ENCODE measurements around the gene ACOXL. TPM values are rescaled to one million over a fixed set of nuclear protein-coding genes. Genes with fewer than 3 reads are reported as not detected.

ACOXL gene
- polyA plus RNA-seq, 3 donors: 0.35 TPM; not detected in 2

DNA sequence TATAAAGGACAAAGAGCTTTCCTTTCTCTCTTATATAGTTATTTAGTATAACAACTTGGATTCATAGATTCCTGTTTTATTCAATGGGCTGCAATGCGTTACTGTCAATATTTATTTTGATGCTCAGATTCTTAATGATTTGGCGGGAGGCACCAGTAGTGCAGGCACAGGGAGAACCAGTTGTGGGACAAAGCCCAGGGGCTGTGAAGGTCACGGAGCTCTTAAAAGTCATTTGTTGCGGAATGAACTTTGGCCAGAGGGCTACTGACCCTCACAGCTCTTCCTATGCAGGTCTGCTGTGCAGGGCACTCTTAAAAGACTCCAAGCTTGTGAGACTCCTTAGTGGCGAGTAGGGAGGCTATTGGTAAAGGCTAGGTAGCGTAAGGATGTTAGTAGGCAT lies 422.4 kb downstream of the ACOXL start:
- peak overlapping the region in 1 of 7 donors; percentile 1 for H3K27ac Mint-ChIP-seq
- no peaks in the 10 kb centered on the region for H3K4me1 Mint-ChIP-seq
- peaks cover 95% of the 10 kb centered on the region for H4K20me1 ChIP-seq (ENCODE audit: insufficient read depth, low read length)

DNA sequence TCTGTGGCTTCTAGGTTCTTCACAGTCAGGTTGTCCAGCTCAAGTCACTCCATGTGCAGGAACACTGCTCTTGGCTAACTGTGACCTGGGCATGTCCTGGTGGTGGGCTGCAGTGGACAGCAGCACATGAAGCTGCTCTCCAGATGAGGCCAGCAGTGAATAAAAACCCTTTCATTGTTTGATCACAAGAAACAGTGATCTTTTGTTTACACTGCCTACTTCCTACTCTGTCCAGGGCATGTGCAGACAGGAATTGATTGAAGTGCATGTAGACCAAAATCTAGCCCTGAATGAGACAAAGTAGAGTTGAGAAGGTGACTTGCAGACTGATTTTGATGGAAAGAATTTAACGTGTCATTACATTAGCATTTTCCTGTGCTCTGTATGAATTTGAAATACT lies 423.2 kb downstream of the ACOXL start:
- no peaks in the 10 kb centered on the region for H3K4me1 Mint-ChIP-seq
- H3K9me3 Mint-ChIP-seq: no peaks in the 10 kb centered on the region
- intact Hi-C loops (cut with micrococcal nuclease): no loop called here
- peak overlapping the region in 1 of 2 donors; percentile 12 for H3K4me3 Mint-ChIP-seq
- TF ChIP-seq, protein P1, sequence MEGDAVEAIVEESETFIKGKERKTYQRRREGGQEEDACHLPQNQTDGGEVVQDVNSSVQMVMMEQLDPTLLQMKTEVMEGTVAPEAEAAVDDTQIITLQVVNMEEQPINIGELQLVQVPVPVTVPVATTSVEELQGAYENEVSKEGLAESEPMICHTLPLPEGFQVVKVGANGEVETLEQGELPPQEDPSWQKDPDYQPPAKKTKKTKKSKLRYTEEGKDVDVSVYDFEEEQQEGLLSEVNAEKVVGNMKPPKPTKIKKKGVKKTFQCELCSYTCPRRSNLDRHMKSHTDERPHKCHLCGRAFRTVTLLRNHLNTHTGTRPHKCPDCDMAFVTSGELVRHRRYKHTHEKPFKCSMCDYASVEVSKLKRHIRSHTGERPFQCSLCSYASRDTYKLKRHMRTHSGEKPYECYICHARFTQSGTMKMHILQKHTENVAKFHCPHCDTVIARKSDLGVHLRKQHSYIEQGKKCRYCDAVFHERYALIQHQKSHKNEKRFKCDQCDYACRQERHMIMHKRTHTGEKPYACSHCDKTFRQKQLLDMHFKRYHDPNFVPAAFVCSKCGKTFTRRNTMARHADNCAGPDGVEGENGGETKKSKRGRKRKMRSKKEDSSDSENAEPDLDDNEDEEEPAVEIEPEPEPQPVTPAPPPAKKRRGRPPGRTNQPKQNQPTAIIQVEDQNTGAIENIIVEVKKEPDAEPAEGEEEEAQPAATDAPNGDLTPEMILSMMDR (IDR thresholded peaks at IDR 0.05): no peak
- Histone ChIP-seq H3K4me3 (replicated peaks in 1 of 3; ENCODE audit: low read depth in 2 of 3, low read length in 3 of 3) (no peak overlapping the region), H3K27me3 (ENCODE audit: control insufficient read depth in 2 of 2, insufficient read depth in 2 of 2, low read length in 2 of 2) (no peaks in the 10 kb centered on the region), H3K9me3 (replicated peaks in 1 of 2; ENCODE audit: control insufficient read depth in 1 of 2, insufficient read depth in 1 of 2, low read length in 2 of 2) (no peaks in the 10 kb centered on the region), H4K20me1 (ENCODE audit: insufficient read depth, low read length) (peaks cover 96% of the 10 kb centered on the region), H3K79me2 (ENCODE audit: insufficient read depth, low read length) (peaks cover 9% of the 10 kb centered on the region), H2AFZ (ENCODE audit: insufficient read depth, low read depth, low read length, poor library complexity, severe bottlenecking) (no peak overlapping the region), H3K9ac (ENCODE audit: insufficient read depth, low read length, poor library complexity, severe bottlenecking) (no peak overlapping the region), H3K4me1 (ENCODE audit: control insufficient read depth in 1 of 2, insufficient read depth in 2 of 2, low read length in 2 of 2) (no peaks in the 10 kb centered on the region), H3K27ac (ENCODE audit: low read depth in 1 of 2, low read length in 2 of 2) (no peak overlapping the region), H3K36me3 (replicated peaks in 1 of 2; ENCODE audit: control insufficient read depth in 1 of 2, insufficient read depth in 2 of 2, low read length in 2 of 2) (peaks cover 64 to 98% of the 10 kb centered on the region in 2 donors), H3K4me2 (replicated peaks; ENCODE audit: extremely low read depth, low read length, poor library complexity, severe bottlenecking) (no peak overlapping the region)
- H3K27ac Mint-ChIP-seq: peak overlapping the region in 3 of 7 donors; percentile 39 to 71 (median 59)
- H3K36me3 Mint-ChIP-seq: peaks cover 95 to 96% of the 10 kb centered on the region in 2 donors
- H3K27me3 Mint-ChIP-seq (ENCODE audit: low read depth in 3 of 3): no peaks in the 10 kb centered on the region
- no peak for DNase-seq
- WGBS (ENCODE audit: insufficient coverage): no CpG with 5 or more reads among the region's 1 CpG

More for the DNA sequence above, 422.4 kb downstream of the ACOXL start:
- H3K4me3 ChIP-seq (replicated peaks in 1 of 3; ENCODE audit: low read depth in 2 of 3, low read length in 3 of 3): no peak overlapping the region
- H3K9me3 Mint-ChIP-seq: no peaks in the 10 kb centered on the region
- H3K27me3 Mint-ChIP-seq (ENCODE audit: low read depth in 3 of 3): no peaks in the 10 kb centered on the region
- peaks cover 95 to 96% of the 10 kb centered on the region in 2 donors for H3K36me3 Mint-ChIP-seq
- peaks cover 67 to 98% of the 10 kb centered on the region in 2 donors for H3K36me3 ChIP-seq (replicated peaks in 1 of 2; ENCODE audit: control insufficient read depth in 1 of 2, insufficient read depth in 2 of 2, low read length in 2 of 2)
- intact Hi-C loops (cut with micrococcal nuclease): no loop called here
- no peak overlapping the region for H3K4me2 ChIP-seq (replicated peaks; ENCODE audit: extremely low read depth, low read length, poor library complexity, severe bottlenecking)
- TF ChIP-seq, protein P1 (IDR thresholded peaks at IDR 0.05): no peak
- no peak overlapping the region for H2AFZ ChIP-seq (ENCODE audit: insufficient read depth, low read depth, low read length, poor library complexity, severe bottlenecking)
- peaks cover 15% of the 10 kb centered on the region for H3K79me2 ChIP-seq (ENCODE audit: insufficient read depth, low read length)
- 91% methylated on average over 5 of the region's 6 CpGs for WGBS (ENCODE audit: insufficient coverage)
- no peak overlapping the region for H3K4me3 Mint-ChIP-seq
- no peak overlapping the region for H3K27ac ChIP-seq (ENCODE audit: low read depth in 1 of 2, low read length in 2 of 2)
- no peak for DNase-seq
- no peak overlapping the region for H3K9ac ChIP-seq (ENCODE audit: insufficient read depth, low read length, poor library complexity, severe bottlenecking)
- no peaks in the 10 kb centered on the region for H3K27me3 ChIP-seq (ENCODE audit: control insufficient read depth in 2 of 2, insufficient read depth in 2 of 2, low read length in 2 of 2)
- no peaks in the 10 kb centered on the region for H3K9me3 ChIP-seq (replicated peaks in 1 of 2; ENCODE audit: control insufficient read depth in 1 of 2, insufficient read depth in 1 of 2, low read length in 2 of 2)
- H3K4me1 ChIP-seq (ENCODE audit: control insufficient read depth in 1 of 2, insufficient read depth in 2 of 2, low read length in 2 of 2): no peaks in the 10 kb centered on the region
